ENCODE data around the gene DMAC2. TPM values are rescaled to one million over a fixed set of nuclear protein-coding genes. Genes with fewer than 3 reads are reported as not detected.
A peak's percentile ranks its signal among the peaks of the same experiment; 100 is the strongest.
"Not testable (repeated sequence)": the region's sequence is repeated elsewhere in the genome, so short reads cannot be mapped to it uniquely, and the experiment has no call there.

The DMAC2 gene
- total and polyA plus RNA-seq, 5 donors: 52.6 to 86.8 (median 84.9) TPM

DNA sequence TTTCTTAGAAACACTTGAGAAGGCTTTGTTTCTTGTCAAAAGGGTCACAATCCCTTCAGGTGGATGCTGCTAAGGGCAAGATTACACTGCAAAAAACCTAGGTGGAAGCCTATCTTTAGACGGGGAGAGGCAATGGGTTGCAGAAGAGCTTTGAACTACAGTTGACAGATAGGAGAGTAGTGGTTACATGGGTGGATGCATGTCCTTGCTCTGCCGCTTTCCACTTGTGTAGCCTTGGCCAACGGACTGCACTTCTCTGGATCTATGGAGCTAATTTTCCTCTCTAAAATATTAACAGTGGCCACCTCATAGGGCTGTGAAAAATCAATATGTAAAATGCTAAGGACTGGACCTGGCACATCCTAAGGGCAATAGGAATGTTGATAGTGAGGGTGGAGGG is 41.1 kb downstream of the DMAC2 start:
- 48% methylated on average over 3 of the region's 3 CpGs for WGBS
- ATAC-seq (no peak), DNase-seq (no peak)
- no peaks in the 10 kb centered on the region for H3K9me3 ChIP-seq (ENCODE audit: control insufficient read depth, low read length)
- H3K4me1 ChIP-seq (ENCODE audit: control insufficient read depth, insufficient read depth, low read length): peaks cover 6% of the 10 kb centered on the region
- no peak overlapping the region for H3K27ac ChIP-seq (ENCODE audit: low read length)
- peak overlapping the region; percentile 98 for H3K4me3 ChIP-seq (ENCODE audit: low read length)
- intact Hi-C loops (cut with DNase I): no loop called here
- no peaks in the 10 kb centered on the region for H3K27me3 ChIP-seq (ENCODE audit: control insufficient read depth, insufficient read depth)

DNA sequence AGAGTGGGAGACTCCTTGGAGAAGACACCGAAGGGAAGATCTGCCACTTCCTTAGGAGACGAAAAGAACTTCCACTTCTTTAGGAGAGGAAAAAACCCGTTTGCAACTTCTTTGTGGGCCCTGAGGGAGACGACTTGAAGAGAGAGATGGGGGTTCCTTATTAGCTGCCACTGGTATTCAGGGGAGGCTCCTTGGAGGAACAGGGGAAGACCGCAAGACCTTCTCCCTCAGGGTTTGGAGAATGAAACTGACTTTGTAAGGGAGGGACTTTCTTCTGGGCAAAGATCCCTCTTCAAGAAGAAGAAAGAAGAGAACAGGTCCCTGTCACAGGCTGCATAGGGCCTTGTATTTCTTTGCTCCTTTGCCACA is 41.7 kb downstream of the DMAC2 start:
- Histone ChIP-seq H3K9me3 (ENCODE audit: control insufficient read depth, low read length) (no peaks in the 10 kb centered on the region), H3K4me3 (ENCODE audit: low read length) (peak overlapping the region; percentile 98), H3K27ac (ENCODE audit: low read length) (peak overlapping the region; percentile 89), H3K27me3 (ENCODE audit: control insufficient read depth, insufficient read depth) (no peaks in the 10 kb centered on the region), H3K4me1 (ENCODE audit: control insufficient read depth, insufficient read depth, low read length) (peaks cover 6% of the 10 kb centered on the region)
- DNase-seq: no peak
- WGBS: under 1% methylated on average over 5 of the region's 5 CpGs
- ATAC-seq: no peak
- intact Hi-C loops (cut with DNase I): no loop called here

DNA sequence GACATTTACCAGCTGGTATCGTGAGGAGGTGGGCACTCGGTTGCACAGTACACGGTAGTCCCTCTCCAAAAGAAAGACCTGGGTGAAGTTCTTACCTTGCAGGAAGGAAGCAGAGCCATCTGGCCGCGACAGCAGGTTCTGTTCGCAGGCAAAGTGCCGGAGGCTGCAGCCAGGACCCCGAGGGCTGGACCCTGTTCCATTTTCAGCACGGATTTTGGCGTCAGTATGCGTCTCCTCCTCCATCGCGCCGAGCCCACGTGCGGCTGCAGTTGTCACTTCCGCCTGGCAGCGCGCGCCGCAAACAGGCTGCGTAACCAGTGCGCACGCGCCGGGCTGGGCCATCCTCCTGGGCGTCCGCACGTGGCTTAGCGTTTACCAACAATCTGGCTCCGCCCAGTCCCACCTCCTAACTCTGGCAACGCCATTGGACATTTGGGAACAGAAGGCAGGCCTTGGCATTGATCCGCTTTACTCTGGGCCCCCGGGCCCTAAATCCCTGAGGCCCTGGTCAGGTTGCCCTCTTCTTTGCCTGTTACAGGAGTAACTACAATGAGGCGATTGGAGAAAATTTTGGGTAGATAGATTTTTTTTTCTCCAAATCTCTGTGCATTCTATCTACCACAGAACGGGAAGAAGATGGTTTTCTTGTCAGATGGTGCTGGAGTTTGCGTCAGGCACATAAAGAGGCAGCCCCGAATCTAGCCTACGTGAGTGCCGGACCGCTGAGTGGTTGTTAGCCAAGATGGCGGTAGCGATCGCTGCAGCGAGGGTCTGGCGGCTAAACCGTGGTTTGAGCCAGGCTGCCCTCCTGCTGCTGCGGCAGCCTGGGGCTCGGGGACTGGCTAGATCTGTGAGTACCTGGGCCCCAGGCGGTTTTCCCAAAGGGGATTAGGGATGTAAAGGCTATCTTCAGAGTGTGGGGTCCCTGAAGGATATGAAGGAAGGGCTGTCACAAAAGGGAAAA is 42.3 kb downstream of the DMAC2 start, which contains the start of the genes BCKDHA and EXOSC5:
TSS of gene BCKDHA (plus strand) at position 733 of the 964 bp plus-strand sequence. CDS start at position 743, 10 bp downstream.
TSS of gene EXOSC5 (minus strand) at position 274 of the 964 bp plus-strand sequence. CDS start at position 243, 31 bp downstream.
- DNase-seq: peak; percentile 99 to 100 (median 99)
- peak within 1 kb of the TSS; percentile 89 for H3K27ac ChIP-seq (ENCODE audit: low read length)
- intact Hi-C loops (cut with DNase I): no loop called here
- WGBS: under 1% methylated on average over 50 of the region's 50 CpGs
- H3K4me3 ChIP-seq (ENCODE audit: low read length): peak within 1 kb of the TSS; percentile 98
- peak; percentile 97 to 98 for ATAC-seq
- H3K9me3 ChIP-seq (ENCODE audit: control insufficient read depth, low read length): no peaks in the 10 kb centered on the region
- no peaks in the 10 kb centered on the region for H3K27me3 ChIP-seq (ENCODE audit: control insufficient read depth, insufficient read depth)
- H3K4me1 ChIP-seq (ENCODE audit: control insufficient read depth, insufficient read depth, low read length): peaks cover 6% of the 10 kb centered on the region

DNA sequence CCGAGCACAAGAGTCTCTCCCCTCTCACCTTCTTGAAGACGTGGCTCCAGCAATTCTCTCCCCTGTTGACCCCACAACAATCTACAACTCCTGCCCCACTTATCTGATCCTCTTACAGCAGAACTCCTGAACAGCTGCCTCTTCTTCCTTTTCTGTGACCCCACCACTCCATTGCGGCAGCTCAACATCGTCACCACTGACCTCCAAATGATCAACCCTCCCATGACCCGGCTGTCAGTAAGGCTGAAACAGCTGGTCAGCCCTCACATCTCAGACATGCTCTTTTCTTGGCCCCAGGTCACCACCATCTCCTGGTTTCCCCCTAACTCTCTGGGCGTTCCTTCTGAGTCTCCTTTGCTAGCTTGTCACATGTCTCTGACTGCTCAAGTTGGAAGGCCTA is 44.4 kb downstream of the DMAC2 start:
- H3K27me3 ChIP-seq (ENCODE audit: control insufficient read depth, insufficient read depth): no peaks in the 10 kb centered on the region
- intact Hi-C loops (cut with DNase I): no loop called here
- DNase-seq (no peak), ATAC-seq (no peak)
- 73% methylated on average over 6 of the region's 6 CpGs for WGBS
- H3K4me3 ChIP-seq (ENCODE audit: low read length): no peak overlapping the region
- peaks cover 6% of the 10 kb centered on the region for H3K4me1 ChIP-seq (ENCODE audit: control insufficient read depth, insufficient read depth, low read length)
- H3K27ac ChIP-seq (ENCODE audit: low read length): no peak overlapping the region
- no peaks in the 10 kb centered on the region for H3K9me3 ChIP-seq (ENCODE audit: control insufficient read depth, low read length)

DNA sequence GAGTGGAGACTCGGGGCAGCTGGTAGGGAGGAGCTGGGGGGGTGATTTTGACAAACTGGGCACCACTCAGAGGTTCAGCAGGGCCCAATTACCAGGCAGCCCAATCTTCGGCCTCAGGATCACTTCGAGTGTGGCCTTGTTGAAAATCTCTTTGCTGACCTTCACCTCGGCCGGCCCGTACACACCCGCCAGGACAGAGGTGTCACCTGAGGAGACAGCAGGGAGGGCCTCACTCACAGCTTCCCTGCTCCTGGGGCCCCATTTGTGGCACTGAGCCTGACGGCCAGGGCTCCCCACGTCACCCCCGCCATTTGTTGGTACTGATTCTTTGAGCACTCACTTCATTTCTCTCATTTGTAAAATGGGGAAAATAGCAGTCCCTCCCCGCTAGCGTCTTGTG is 46.9 kb downstream of the DMAC2 start:
- Histone ChIP-seq H3K4me3 (ENCODE audit: low read length) (no peak overlapping the region), H3K27me3 (ENCODE audit: control insufficient read depth, insufficient read depth) (no peaks in the 10 kb centered on the region), H3K27ac (ENCODE audit: low read length) (no peak overlapping the region), H3K9me3 (ENCODE audit: control insufficient read depth, low read length) (no peaks in the 10 kb centered on the region), H3K4me1 (ENCODE audit: control insufficient read depth, insufficient read depth, low read length) (no peaks in the 10 kb centered on the region)
- 79% methylated on average over 12 of the region's 12 CpGs for WGBS
- DNase-seq (no peak), ATAC-seq (no peak)
- intact Hi-C loops (cut with DNase I): no loop called here

DNA sequence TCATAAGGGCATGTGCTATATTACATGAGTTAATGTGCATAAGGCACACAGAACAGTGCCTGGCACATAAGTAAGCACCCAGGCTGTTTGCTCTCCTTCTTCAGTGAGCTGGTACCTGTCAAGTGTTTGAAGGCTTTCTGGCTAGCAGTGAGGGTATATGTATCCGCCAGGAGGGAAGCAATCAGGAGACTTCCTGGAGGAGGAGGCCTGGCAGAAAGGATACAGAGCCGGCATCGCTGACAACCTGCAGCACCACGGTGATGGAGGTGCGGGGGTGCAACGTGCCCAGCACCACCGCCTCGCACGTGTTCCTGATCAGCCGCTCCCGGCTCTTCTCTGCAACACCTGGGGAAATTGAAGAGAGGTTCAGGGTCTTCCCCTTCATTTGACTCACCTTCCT is 48.1 kb downstream of the DMAC2 start:
- Histone ChIP-seq H3K4me3 (ENCODE audit: low read length) (no peak overlapping the region), H3K27me3 (ENCODE audit: control insufficient read depth, insufficient read depth) (no peaks in the 10 kb centered on the region), H3K4me1 (ENCODE audit: control insufficient read depth, insufficient read depth, low read length) (no peaks in the 10 kb centered on the region), H3K9me3 (ENCODE audit: control insufficient read depth, low read length) (no peaks in the 10 kb centered on the region), H3K27ac (ENCODE audit: low read length) (no peak overlapping the region)
- ATAC-seq: no peak
- 90% methylated on average over 11 of the region's 11 CpGs for WGBS
- no peak for DNase-seq
- intact Hi-C loops (cut with DNase I): no loop called here

DNA sequence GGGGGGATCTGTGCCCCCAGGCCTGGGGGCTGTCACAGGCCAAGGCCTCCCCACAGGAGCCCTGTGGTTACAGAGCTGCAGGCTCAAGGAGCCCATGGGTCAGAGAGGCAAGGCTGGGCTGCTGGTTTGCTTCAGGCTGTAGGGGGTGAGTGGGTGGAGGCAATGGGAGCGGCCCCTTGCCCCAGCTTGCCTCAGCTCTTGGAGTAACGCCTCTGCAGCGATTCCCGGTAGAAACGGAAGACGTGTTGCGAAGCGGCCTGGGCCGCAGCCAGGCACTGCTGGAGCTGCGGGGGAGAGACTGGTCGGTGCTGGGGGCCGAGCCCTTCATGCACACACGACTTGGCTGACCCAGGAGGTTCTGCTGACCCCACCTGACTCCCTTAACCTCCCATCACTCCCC is 53.3 kb downstream of the DMAC2 start:
- no peak overlapping the region for H3K4me3 ChIP-seq (ENCODE audit: low read length)
- intact Hi-C loops (cut with DNase I): no loop called here
- H3K4me1 ChIP-seq (ENCODE audit: control insufficient read depth, insufficient read depth, low read length): no peaks in the 10 kb centered on the region
- no peak for DNase-seq
- H3K27me3 ChIP-seq (ENCODE audit: control insufficient read depth, insufficient read depth): no peaks in the 10 kb centered on the region
- H3K27ac ChIP-seq (ENCODE audit: low read length): no peak overlapping the region
- ATAC-seq: peak; percentile 19 to 22
- 75% methylated on average over 13 of the region's 13 CpGs for WGBS
- no peaks in the 10 kb centered on the region for H3K9me3 ChIP-seq (ENCODE audit: control insufficient read depth, low read length)

DNA sequence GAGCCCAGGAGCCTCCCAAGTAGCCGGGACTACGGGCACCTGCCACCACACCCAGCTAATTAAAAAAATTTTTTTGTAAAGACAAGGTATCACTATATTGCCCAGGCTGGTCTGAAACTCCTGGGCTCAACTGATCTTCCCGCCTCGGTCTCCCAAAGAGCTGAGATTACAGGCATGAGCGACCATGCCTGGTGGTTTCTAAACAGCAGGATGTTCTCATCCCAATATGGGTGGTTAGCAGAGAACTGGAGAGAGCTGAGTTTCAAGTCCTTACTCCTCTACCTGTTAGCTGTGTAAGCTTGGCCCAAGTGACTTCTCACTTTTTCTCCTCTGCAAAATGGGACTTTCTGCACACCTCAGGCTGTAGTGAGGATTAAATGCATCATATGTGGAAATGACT is 55.4 kb downstream of the DMAC2 start:
- Histone ChIP-seq H3K4me1 (ENCODE audit: control insufficient read depth, insufficient read depth, low read length) (no peaks in the 10 kb centered on the region), H3K27ac (ENCODE audit: low read length) (no peak overlapping the region), H3K4me3 (ENCODE audit: low read length) (no peak overlapping the region), H3K27me3 (ENCODE audit: control insufficient read depth, insufficient read depth) (no peaks in the 10 kb centered on the region), H3K9me3 (ENCODE audit: control insufficient read depth, low read length) (no peaks in the 10 kb centered on the region)
- WGBS: 91% methylated on average over 5 of the region's 5 CpGs
- no peak for ATAC-seq
- no peak for DNase-seq
- intact Hi-C loops (cut with DNase I): no loop called here

DNA sequence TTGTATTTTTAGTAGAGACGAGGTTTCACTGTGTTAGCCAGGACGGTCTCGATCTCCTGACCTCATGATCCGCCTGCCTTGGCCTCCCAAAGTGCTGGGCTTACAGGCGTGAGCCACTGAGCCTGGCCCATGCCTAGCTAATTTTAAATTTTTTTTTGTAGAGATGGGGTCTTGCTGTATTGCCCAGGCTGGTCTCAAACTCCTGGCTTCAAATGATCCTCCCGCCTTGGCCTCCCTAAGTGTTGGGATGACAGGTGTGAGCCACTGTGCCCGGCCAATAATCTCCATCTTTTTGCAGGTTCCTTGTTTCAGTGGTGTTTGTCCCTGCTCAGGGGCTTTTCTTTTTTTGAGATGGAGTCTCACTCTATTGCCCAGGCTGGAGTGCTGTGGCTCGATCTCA is 58.2 kb downstream of the DMAC2 start:
- 96% methylated on average over 8 of the region's 8 CpGs for WGBS
- H3K4me3 ChIP-seq (ENCODE audit: low read length); DNase-seq; H3K27ac ChIP-seq (ENCODE audit: low read length); intact Hi-C loops (cut with DNase I); H3K4me1 ChIP-seq (ENCODE audit: control insufficient read depth, insufficient read depth, low read length); ATAC-seq; H3K27me3 ChIP-seq (ENCODE audit: control insufficient read depth, insufficient read depth); H3K9me3 ChIP-seq (ENCODE audit: control insufficient read depth, low read length): not testable (repeated sequence)
